Smooth muscle cell (in vitro differentiated cells): ENCODE results near the gene SAMD10. TPM values are rescaled to one million over a fixed set of nuclear protein-coding genes. Genes with fewer than 3 reads are reported as not detected.
"Not testable (repeated sequence)": the region's sequence is repeated elsewhere in the genome, so short reads cannot be mapped to it uniquely, and the experiment has no call there.

Source experiments
- DNase-seq: peaks from one replicate; lab custom pipeline; 2025; ENCODE audit not compliant: unreplicated experiment; lab: John Stamatoyannopoulos, UW
- H2AFZ ChIP-seq: fragments of 200-600 bp; sonication (generic); 2 replicates; pipeline ENCODE4 v1.6.0; 2016; ENCODE audit warnings: antibody characterized with exemption, low read depth, mild to moderate bottlenecking
- H3F3A ChIP-seq: fragments of 200-600 bp; sonication (generic); 2 replicates; pipeline ENCODE4 v1.6.0; 2017; ENCODE audit warnings: antibody characterized with exemption, low read depth
- H3K27ac ChIP-seq: fragments of 200-600 bp; sonication (generic); 2 replicates; pipeline ENCODE4 v1.5.1; 2016; ENCODE audit warnings: low read depth, mild to moderate bottlenecking
- H3K27me3 ChIP-seq: fragments of 200-600 bp; sonication (generic); 2 replicates; pipeline ENCODE4 v1.6.1; 2016; ENCODE audit warnings: low read depth, mild to moderate bottlenecking
- H3K36me3 ChIP-seq: fragments of 200-600 bp; sonication (generic); 2 replicates; pipeline ENCODE4 v1.5.1; 2016; ENCODE audit warnings: low read depth
- H3K4me1 ChIP-seq: fragments of 200-600 bp; sonication (generic); 2 replicates; pipeline ENCODE4 v1.5.1; 2016; ENCODE audit warnings: low read depth
- H3K4me2 ChIP-seq: fragments of 200-600 bp; sonication (generic); 2 replicates; pipeline ENCODE4 v1.6.0; 2016; ENCODE audit warnings: mild to moderate bottlenecking
- H3K4me3 ChIP-seq: fragments of 200-600 bp; sonication (generic); 2 replicates; pipeline ENCODE4 v1.5.1; 2016; ENCODE audit warnings: mild to moderate bottlenecking
- H3K79me2 ChIP-seq: fragments of 200-600 bp; sonication (generic); 2 replicates; pipeline ENCODE4 v1.6.0; 2016; ENCODE audit warnings: low read depth, mild to moderate bottlenecking
- H3K9ac ChIP-seq: fragments of 200-600 bp; sonication (generic); 2 replicates; pipeline ENCODE4 v1.6.0; 2016; ENCODE audit warnings: low read depth
- H3K9me3 ChIP-seq: fragments of 200-600 bp; sonication (generic); replicated peaks from 2 replicates; pipeline ENCODE4 v1.5.1; 2016; ENCODE audit warnings: low read depth
- H4K20me1 ChIP-seq: fragments of 200-600 bp; sonication (generic); 2 replicates; pipeline ENCODE4 v1.6.0; 2016; ENCODE audit warnings: low read depth
- WGBS: methylation state at CpG from one replicate; pipeline ENCODE4 v1.1.7; 2016; ENCODE audit warnings: low lambda C conversion rate; 5-methylcytosine and 5-hydroxymethylcytosine counted together
- polyA plus RNA-seq: library from polyadenylated mRNA; unstranded; fragments of >200 nt; fragmentation: Nextera tagmentation; extraction: Ambion mirVana; gene quantifications from 2 replicates; pipeline ENCODE4 v1.2.1, GENCODE V29; 2016
- total RNA-seq: library from RNA; depleted of rRNA; stranded (reverse); fragments of >200 nt; gene quantifications from 2 replicates; pipeline ENCODE4 v1.2.3, GENCODE V29; 2014
- TF ChIP-seq, protein P1 (sequence below): fragments of 200-600 bp; sonication (generic); IDR thresholded peaks from 2 replicates; pipeline ENCODE4 v1.5.1; 2017; ENCODE audit warnings: borderline replicate concordance, mild to moderate bottlenecking, antibody characterized with exemption; ENCODE audit not compliant: insufficient read depth, poor library complexity, severe bottlenecking

SAMD10 gene
- total and polyA plus RNA-seq, 2 experiments from 2014 or later: 0.13 to 1.2 TPM

DNA sequence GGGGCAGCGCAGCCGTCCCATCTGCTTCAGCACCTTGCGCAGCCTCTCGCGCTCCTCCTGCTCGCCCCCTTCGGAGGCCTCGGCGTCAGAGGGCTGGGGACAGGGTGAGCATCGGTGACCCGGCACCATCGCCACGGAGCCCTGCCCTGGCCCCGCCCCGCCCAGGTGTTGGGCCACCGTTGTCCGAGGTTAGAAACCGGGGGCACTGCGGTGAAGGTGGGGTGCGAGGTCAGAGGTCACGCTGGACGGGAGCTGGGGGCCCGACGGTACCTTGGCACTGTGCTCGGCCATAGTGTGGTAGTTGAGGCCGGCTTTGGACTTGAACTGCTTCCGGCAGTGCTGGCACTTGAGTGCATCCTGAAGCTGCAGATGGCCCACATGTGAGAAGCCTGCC is 16.1 kb downstream of the SAMD10 start:
- no peak overlapping the region for H3K4me3 ChIP-seq
- H3F3A ChIP-seq: no peaks in the 10 kb centered on the region
- DNase-seq: no peak
- H3K79me2 ChIP-seq: no peaks in the 10 kb centered on the region
- H3K4me2 ChIP-seq: no peak overlapping the region
- H3K27me3 ChIP-seq: no peaks in the 10 kb centered on the region
- H3K9ac ChIP-seq: no peak overlapping the region
- H3K4me1 ChIP-seq: no peaks in the 10 kb centered on the region
- WGBS: 92% methylated on average over 17 of the region's 27 CpGs
- no peak overlapping the region for H3K27ac ChIP-seq
- TF ChIP-seq, protein P1, sequence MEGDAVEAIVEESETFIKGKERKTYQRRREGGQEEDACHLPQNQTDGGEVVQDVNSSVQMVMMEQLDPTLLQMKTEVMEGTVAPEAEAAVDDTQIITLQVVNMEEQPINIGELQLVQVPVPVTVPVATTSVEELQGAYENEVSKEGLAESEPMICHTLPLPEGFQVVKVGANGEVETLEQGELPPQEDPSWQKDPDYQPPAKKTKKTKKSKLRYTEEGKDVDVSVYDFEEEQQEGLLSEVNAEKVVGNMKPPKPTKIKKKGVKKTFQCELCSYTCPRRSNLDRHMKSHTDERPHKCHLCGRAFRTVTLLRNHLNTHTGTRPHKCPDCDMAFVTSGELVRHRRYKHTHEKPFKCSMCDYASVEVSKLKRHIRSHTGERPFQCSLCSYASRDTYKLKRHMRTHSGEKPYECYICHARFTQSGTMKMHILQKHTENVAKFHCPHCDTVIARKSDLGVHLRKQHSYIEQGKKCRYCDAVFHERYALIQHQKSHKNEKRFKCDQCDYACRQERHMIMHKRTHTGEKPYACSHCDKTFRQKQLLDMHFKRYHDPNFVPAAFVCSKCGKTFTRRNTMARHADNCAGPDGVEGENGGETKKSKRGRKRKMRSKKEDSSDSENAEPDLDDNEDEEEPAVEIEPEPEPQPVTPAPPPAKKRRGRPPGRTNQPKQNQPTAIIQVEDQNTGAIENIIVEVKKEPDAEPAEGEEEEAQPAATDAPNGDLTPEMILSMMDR: no peak
- no peaks in the 10 kb centered on the region for H3K36me3 ChIP-seq
- H3K9me3 ChIP-seq: no peaks in the 10 kb centered on the region
- H4K20me1 ChIP-seq: no peaks in the 10 kb centered on the region
- no peak overlapping the region for H2AFZ ChIP-seq

DNA sequence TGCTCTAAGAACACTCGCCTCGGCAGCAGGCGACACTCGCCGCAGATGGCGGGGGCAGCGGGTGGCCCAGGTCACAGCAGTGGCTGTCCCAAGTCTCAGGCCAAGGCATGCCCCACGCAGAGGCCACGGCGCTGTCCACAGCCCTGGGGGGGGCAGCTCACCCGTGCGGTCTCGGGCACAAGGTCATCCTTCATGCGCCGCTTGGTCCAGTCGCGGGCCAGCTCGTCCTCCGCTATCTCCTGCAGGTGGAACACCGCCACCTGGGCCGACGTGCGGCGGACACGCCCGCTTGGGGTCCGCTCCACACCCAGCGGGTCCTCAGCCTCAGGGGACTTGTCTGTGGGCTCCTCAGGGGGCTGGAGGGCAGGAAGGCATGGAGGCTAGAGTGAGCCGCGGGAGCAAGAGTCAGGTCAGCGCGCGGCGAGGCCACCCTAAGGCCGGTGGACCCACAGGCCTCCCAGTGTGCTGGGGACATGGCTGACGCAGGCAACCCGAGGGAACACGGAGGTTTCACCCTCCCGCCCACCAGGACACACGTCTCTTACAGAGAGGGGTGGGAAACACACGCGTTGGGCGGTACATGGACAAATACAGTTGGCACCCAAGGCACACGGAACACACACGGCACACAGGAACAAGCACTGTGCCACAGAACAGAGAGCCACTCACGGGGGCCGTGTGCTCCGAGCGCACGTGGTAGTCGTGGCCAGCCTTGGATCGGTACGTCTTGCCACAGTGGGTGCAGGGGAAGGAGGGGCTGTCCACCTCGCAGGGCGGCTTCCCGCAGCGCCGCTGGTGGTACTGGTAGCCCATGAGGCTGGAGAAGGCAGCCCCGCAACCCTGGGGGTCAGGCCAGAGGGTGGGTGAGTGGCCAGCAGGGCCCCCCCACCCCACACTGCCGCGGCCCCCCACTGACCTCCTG is 16.8 kb downstream of the SAMD10 start:
- H3K9ac ChIP-seq: no peak overlapping the region
- no peak overlapping the region for H3K4me3 ChIP-seq
- no peak for DNase-seq
- H3F3A ChIP-seq: no peaks in the 10 kb centered on the region
- H4K20me1 ChIP-seq: no peaks in the 10 kb centered on the region
- H3K79me2 ChIP-seq: no peaks in the 10 kb centered on the region
- no peaks in the 10 kb centered on the region for H3K9me3 ChIP-seq
- no peak overlapping the region for H3K4me2 ChIP-seq
- H2AFZ ChIP-seq: no peak overlapping the region
- TF ChIP-seq, protein P1: no peak
- no peak overlapping the region for H3K27ac ChIP-seq
- H3K4me1 ChIP-seq: peaks cover 1% of the 10 kb centered on the region
- H3K27me3 ChIP-seq: no peaks in the 10 kb centered on the region
- WGBS: 99% methylated on average over 59 of the region's 61 CpGs
- no peaks in the 10 kb centered on the region for H3K36me3 ChIP-seq

DNA sequence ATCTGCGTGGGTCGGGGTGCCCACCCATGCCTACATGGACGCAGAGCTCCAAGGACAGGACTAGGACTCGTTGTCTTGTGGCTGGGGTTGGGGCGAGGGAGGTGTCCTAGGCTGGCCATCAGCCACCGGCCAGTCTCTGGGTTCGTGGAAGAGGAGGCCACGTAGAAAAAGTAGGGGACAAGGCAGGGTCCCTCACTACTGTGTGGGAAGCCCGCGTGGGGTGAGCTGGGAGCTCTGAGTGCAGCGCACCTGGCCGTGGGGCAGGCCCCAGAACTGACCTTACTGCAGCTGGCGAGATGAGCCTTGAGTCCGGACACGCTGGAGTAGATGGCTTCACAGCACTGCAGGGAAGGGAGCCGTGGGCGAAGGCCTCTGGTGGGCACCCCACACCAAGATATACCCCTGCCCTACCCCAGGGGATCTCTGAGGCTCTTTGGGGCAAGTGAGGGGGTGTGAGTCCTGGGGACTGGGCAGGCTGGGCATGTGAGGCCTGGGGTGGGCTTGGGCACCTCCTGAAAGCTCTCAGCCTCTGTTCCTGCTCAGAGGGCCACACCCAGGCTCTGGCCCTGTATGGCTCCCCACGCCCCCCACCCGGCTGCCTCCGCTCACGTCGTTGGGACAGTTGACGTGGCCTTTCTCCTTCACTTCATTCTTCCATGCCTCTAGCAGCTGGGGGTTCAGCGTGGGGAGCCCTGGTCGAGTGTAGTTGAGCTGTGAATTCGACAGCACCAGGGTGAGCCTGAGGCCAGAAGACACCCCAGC is 17.6 kb downstream of the SAMD10 start:
- Histone ChIP-seq H3K9ac (no peak overlapping the region), H3K79me2 (no peaks in the 10 kb centered on the region), H4K20me1 (no peaks in the 10 kb centered on the region), H3K27me3 (no peaks in the 10 kb centered on the region), H3F3A (no peaks in the 10 kb centered on the region), H3K27ac (no peak overlapping the region), H3K9me3 (no peaks in the 10 kb centered on the region), H3K36me3 (no peaks in the 10 kb centered on the region), H3K4me2 (no peak overlapping the region), H3K4me3 (no peak overlapping the region), H2AFZ (no peak overlapping the region), H3K4me1 (peaks cover 7% of the 10 kb centered on the region)
- TF ChIP-seq, protein P1: no peak
- DNase-seq: no peak
- 94% methylated on average over 26 of the region's 26 CpGs for WGBS

DNA sequence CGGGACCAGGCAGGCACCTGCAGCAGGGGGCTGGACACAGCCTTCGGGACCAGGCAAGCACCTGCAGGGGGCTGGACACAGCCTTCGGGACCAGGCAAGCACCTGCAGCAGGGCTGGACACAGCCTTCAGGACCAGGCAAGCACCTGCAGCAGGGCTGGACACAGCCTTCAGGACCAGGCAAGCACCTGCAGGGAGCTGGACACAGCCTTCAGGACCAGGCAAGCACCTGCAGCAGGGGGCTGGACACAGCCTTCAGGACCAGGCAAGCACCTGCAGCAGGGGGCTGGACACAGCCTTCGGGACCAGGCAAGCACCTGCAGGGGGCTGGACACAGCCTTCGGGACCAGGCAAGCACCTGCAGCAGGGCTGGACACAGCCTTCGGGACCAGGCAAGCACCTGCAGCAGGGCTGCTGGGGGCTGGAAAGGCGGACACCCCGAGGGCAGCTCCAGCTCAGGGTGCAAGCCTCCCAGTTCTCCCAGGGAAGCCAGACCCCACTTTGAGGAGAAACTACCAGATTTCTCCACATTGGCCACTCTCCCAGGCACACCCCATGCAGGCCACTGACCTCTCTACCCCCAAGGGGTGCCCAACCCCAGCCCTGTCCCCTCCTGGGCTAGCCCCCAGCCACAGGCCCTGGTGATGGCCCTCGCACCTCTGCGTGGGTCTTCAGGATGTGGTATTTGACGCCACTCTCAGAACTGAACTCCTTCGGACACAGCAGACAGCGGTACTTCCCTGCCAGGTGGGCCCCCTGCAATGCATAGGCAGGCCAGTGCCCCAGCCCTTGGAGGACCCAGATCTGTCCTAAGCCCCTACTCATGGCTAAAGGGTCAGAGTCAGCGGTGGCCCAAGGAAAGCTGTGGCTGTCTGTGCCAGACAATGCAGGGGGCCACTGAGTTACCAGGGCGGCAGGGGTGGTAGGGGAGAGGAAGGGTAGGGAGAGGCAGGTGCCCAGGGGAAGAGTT is 18.5 kb downstream of the SAMD10 start:
- H3K4me3 ChIP-seq, H3K36me3 ChIP-seq, H3K27ac ChIP-seq, H3K9ac ChIP-seq, H4K20me1 ChIP-seq, H3F3A ChIP-seq, H3K79me2 ChIP-seq, H3K4me1 ChIP-seq, DNase-seq, H3K4me2 ChIP-seq, H3K9me3 ChIP-seq, H2AFZ ChIP-seq, H3K27me3 ChIP-seq: not testable (repeated sequence)
- WGBS: 99% methylated on average over 15 of the region's 15 CpGs
